Effector memory CD8-positive, alpha-beta T cell (primary cell): ENCODE measurements around the gene EPB41L4B.

Experiments
- ATAC-seq: fragments of 150-1000 bp; cut with Tn5 transposase; replicated peaks from 2 replicates; pipeline ENCODE4 v1.10.0; 2021; ENCODE audit warnings: mild to moderate bottlenecking, moderate library complexity
- DNase-seq, 3 experiments: peaks; one replicate each; pipeline ENCODE4 v3.0.0; 2021
- H3K27ac Mint-ChIP-seq, 2 donors: one replicate each; pipeline ENCODE4 v1.8.0; 2022; ENCODE audit warnings: mild to moderate bottlenecking in 2 of 2, mixed read lengths in 2 of 2, moderate library complexity in 2 of 2
- H3K27me3 Mint-ChIP-seq, 2 donors: one replicate each; pipeline ENCODE4 v1.8.0; 2022; ENCODE audit warnings: mixed read lengths in 2 of 2
- H3K36me3 Mint-ChIP-seq: one replicate; pipeline ENCODE4 v1.8.0; 2022; ENCODE audit warnings: mild to moderate bottlenecking, moderate library complexity, mixed read lengths; ENCODE audit not compliant: insufficient read depth
- H3K4me1 Mint-ChIP-seq, 2 donors: one replicate each; pipeline ENCODE4 v1.8.0; 2022; ENCODE audit warnings: low read depth in 2 of 2, mixed read lengths in 2 of 2
- H3K4me3 Mint-ChIP-seq, 2 donors: one replicate each; pipeline ENCODE4 v1.8.0; 2022; ENCODE audit warnings: mild to moderate bottlenecking in 2 of 2, mixed read lengths in 2 of 2, moderate library complexity in 2 of 2
- H3K9me3 Mint-ChIP-seq, 2 donors: one replicate each; pipeline ENCODE4 v1.8.0; 2022; ENCODE audit warnings: mixed read lengths in 2 of 2

The EPB41L4B gene

GRCh38 chr9:109250311-109250741 lies 70.5 kb downstream of the EPB41L4B start:
- Mint-ChIP-seq H3K27me3 (peaks cover 25 to 48% of the 10 kb centered on the region in 2 donors), H3K4me1 (no peaks in the 10 kb centered on the region), H3K36me3 (no peaks in the 10 kb centered on the region), H3K27ac (no peak overlapping the region), H3K4me3 (no peak overlapping the region), H3K9me3 (no peaks in the 10 kb centered on the region)
- no peak for DNase-seq
- no peak for ATAC-seq

GRCh38 chr9:109249615-109250014 lies 71.2 kb downstream of the EPB41L4B start:
- DNase-seq, result no peak
- Mint-ChIP-seq H3K27ac (no peak overlapping the region), H3K9me3 (no peaks in the 10 kb centered on the region), H3K27me3 (peaks cover 29 to 55% of the 10 kb centered on the region in 2 donors), H3K4me1 (peaks cover 0 to 1% of the 10 kb centered on the region in 2 donors), H3K4me3 (no peak overlapping the region), H3K36me3 (no peaks in the 10 kb centered on the region)
- no peak for ATAC-seq

- H3K9me3 Mint-ChIP-seq, result no peaks in the 10 kb centered on the region
- peaks cover 0 to 1% of the 10 kb centered on the region in 2 donors for H3K4me1 Mint-ChIP-seq
- no peak overlapping the region for H3K4me3 Mint-ChIP-seq
- H3K27me3 Mint-ChIP-seq, result peaks cover 44 to 70% of the 10 kb centered on the region in 2 donors
- H3K36me3 Mint-ChIP-seq, result no peaks in the 10 kb centered on the region
- DNase-seq (no peak), ATAC-seq (no peak)
- H3K27ac Mint-ChIP-seq, result no peak overlapping the region
Observed at GRCh38 chr9:109248133-109248581, 72.7 kb downstream of the EPB41L4B start.

- Mint-ChIP-seq H3K27me3 (peaks cover 40 to 65% of the 10 kb centered on the region in 2 donors), H3K9me3 (no peaks in the 10 kb centered on the region), H3K36me3 (peaks cover 5% of the 10 kb centered on the region), H3K27ac (no peak overlapping the region), H3K4me3 (no peak overlapping the region), H3K4me1 (peaks cover 0 to 1% of the 10 kb centered on the region in 2 donors)
- DNase-seq, result no peak
- no peak for ATAC-seq
Observed at GRCh38 chr9:109247228-109247627, 73.6 kb downstream of the EPB41L4B start.

DNA sequence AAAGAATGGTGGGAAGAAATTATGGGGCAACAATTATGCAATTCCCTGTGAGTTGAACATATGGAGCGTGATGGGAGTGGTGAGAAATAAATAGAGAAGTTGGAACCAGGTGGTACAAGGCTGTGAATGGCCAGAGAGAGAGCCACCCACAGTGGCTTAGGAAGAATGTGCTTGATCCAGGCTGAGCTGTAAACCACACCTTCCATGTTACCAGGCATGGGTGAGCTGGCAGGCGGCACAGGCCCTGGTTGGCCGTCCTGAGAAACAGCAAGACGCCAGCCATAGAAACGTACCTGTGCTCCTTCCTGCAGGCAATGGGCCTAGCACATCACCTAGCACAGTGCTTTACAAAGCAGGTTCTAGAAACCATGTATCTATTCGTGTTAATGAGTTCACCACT lies 74.3 kb downstream of the EPB41L4B start:
- Mint-ChIP-seq H3K4me1 (peaks cover 0 to 1% of the 10 kb centered on the region in 2 donors), H3K9me3 (no peaks in the 10 kb centered on the region), H3K27me3 (peaks cover 35 to 63% of the 10 kb centered on the region in 2 donors), H3K4me3 (no peak overlapping the region), H3K36me3 (peaks cover 5% of the 10 kb centered on the region), H3K27ac (no peak overlapping the region)
- no peak for DNase-seq
- ATAC-seq, result no peak

DNA sequence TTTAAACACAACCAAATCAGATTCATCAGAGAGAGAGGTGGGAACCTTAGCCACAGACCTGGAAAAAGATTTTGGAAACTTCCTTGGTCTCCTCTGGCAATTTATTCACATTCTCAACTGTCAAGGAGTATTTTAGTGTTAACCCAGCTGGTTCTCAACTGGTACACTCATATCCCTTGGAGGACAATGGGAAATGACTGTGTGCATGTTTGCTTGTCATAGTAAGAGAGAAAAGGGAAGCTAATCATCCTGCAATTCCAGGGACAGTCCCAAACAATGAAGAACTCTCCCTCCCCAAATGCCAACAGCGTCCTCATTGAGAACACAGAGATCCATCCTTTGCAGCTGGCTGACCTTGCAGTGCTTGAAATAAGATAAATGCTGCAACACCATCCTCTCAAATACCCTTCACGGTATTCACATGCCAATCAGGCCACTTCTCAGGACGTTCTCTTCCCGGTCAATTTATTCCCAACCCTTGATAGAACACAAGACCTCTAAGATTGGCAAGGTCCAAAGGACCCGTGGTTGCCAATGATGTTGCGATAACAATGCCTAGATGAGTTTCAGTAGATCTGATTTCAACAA lies 75.5 kb downstream of the EPB41L4B start:
- H3K4me3 Mint-ChIP-seq, result no peak overlapping the region
- peaks cover 0 to 1% of the 10 kb centered on the region in 2 donors for H3K4me1 Mint-ChIP-seq
- H3K27ac Mint-ChIP-seq, result no peak overlapping the region
- DNase-seq (no peak), ATAC-seq (no peak)
- peaks cover 5% of the 10 kb centered on the region for H3K36me3 Mint-ChIP-seq
- H3K27me3 Mint-ChIP-seq, result peaks cover 35 to 58% of the 10 kb centered on the region in 2 donors
- no peaks in the 10 kb centered on the region for H3K9me3 Mint-ChIP-seq

- H3K4me1 Mint-ChIP-seq, result peaks cover 0 to 1% of the 10 kb centered on the region in 2 donors
- H3K4me3 Mint-ChIP-seq, result no peak overlapping the region
- peaks cover 35 to 55% of the 10 kb centered on the region in 2 donors for H3K27me3 Mint-ChIP-seq
- H3K36me3 Mint-ChIP-seq, result peaks cover 5% of the 10 kb centered on the region
- no peaks in the 10 kb centered on the region for H3K9me3 Mint-ChIP-seq
- peak; percentile 34 to 55 (median 37) for DNase-seq
- no peak overlapping the region for H3K27ac Mint-ChIP-seq
- peak; percentile 52 for ATAC-seq
Observed at GRCh38 chr9:109244179-109245132, 76.4 kb downstream of the EPB41L4B start.

DNA sequence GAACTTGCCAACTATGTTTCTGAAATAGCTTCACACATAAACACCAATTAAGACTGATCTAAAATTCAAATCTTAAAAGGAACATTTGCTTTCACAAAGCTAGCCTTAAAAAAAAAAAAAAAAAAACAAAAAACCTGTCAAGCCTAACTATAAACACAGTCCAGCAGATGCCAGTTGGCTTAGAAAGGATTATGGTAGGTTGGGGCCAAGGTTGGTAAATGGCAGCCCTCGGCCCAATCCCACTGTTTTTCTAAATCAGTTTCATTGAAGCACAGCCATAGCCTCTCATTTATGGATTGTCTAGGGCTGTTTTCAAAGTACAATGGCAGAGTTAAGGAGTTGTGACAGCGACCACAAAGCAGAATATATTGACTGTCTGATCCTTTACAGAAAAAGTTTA lies 78.1 kb downstream of the EPB41L4B start:
- Mint-ChIP-seq H3K27me3 (peaks cover 50 to 69% of the 10 kb centered on the region in 2 donors), H3K4me1 (peaks cover 0 to 1% of the 10 kb centered on the region in 2 donors), H3K9me3 (no peaks in the 10 kb centered on the region), H3K27ac (no peak overlapping the region), H3K36me3 (peaks cover 5% of the 10 kb centered on the region), H3K4me3 (no peak overlapping the region)
- DNase-seq, result no peak
- ATAC-seq, result no peak

- no peak overlapping the region for H3K4me3 Mint-ChIP-seq
- no peaks in the 10 kb centered on the region for H3K9me3 Mint-ChIP-seq
- peaks cover 5% of the 10 kb centered on the region for H3K36me3 Mint-ChIP-seq
- no peak for DNase-seq
- no peak for ATAC-seq
- peaks cover 0 to 1% of the 10 kb centered on the region in 2 donors for H3K4me1 Mint-ChIP-seq
- H3K27ac Mint-ChIP-seq, result no peak overlapping the region
- peaks cover 57 to 76% of the 10 kb centered on the region in 2 donors for H3K27me3 Mint-ChIP-seq
Observed at GRCh38 chr9:109242014-109242413, 78.8 kb downstream of the EPB41L4B start.

GRCh38 chr9:109241207-109241606 lies 79.7 kb downstream of the EPB41L4B start:
- ATAC-seq, result no peak
- no peak for DNase-seq
- Mint-ChIP-seq H3K27me3 (peaks cover 57 to 82% of the 10 kb centered on the region in 2 donors), H3K9me3 (no peaks in the 10 kb centered on the region), H3K27ac (no peak overlapping the region), H3K4me1 (peaks cover 0 to 1% of the 10 kb centered on the region in 2 donors), H3K36me3 (peaks cover 5% of the 10 kb centered on the region), H3K4me3 (no peak overlapping the region)

GRCh38 chr9:109239240-109239639 lies 81.6 kb downstream of the EPB41L4B start:
- Mint-ChIP-seq H3K4me3 (no peak overlapping the region), H3K9me3 (no peaks in the 10 kb centered on the region), H3K4me1 (no peaks in the 10 kb centered on the region), H3K36me3 (peaks cover 5% of the 10 kb centered on the region), H3K27ac (no peak overlapping the region), H3K27me3 (peaks cover 42 to 75% of the 10 kb centered on the region in 2 donors)
- DNase-seq, result no peak
- no peak for ATAC-seq

- H3K27me3 Mint-ChIP-seq, result peaks cover 36 to 75% of the 10 kb centered on the region in 2 donors
Observed at GRCh38 chr9:109238655-109239054, 82.2 kb downstream of the EPB41L4B start.

DNA sequence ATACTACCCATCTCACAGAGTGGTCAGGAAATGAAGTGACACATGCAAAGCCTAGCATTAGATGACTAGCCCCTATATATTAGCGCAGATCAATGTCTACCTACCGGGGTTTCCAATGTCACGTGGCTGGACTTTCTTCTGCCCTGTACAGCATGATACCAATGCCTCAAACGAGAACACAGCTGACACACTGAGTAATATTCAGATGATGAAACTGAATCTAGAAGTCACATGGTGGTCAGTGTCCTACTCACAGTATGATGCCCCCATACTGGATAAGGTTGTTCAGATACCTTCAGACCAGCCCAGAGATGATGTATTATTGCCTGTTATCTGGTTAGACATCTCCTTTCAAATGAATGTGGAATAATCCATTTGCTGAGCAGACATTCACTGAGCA lies 82.7 kb downstream of the EPB41L4B start:
- no peak for ATAC-seq
- no peak for DNase-seq
- Mint-ChIP-seq H3K9me3 (no peaks in the 10 kb centered on the region), H3K27ac (no peak overlapping the region), H3K36me3 (peaks cover 5% of the 10 kb centered on the region), H3K27me3 (peaks cover 31 to 72% of the 10 kb centered on the region in 2 donors), H3K4me1 (no peaks in the 10 kb centered on the region), H3K4me3 (no peak overlapping the region)

More at GRCh38 chr9:109238655-109239054, 82.2 kb downstream of the EPB41L4B start:
- Mint-ChIP-seq H3K27ac (no peak overlapping the region), H3K4me3 (no peak overlapping the region), H3K36me3 (peaks cover 5% of the 10 kb centered on the region), H3K9me3 (no peaks in the 10 kb centered on the region), H3K4me1 (no peaks in the 10 kb centered on the region)
- ATAC-seq, result no peak
- DNase-seq, result no peak
